ENCODE results near the gene XPO6. TPM values are rescaled to one million over a fixed set of nuclear protein-coding genes. Genes with fewer than 3 reads are reported as not detected.

The XPO6 gene
- total and polyA plus RNA-seq, 8 donors: 75.7 to 155 (median 80.1) TPM

GRCh38 chr16:28172336-28172735 lies 39.4 kb downstream of the XPO6 start:
- peak overlapping the region in 1 of 2 donors; percentile 15 for H3K27ac ChIP-seq
- no peak for DNase-seq
- H3K27me3 ChIP-seq: no peaks in the 10 kb centered on the region
- peaks cover 4 to 82% of the 10 kb centered on the region in 2 donors for H3K36me3 ChIP-seq
- TF ChIP-seq, protein P1, sequence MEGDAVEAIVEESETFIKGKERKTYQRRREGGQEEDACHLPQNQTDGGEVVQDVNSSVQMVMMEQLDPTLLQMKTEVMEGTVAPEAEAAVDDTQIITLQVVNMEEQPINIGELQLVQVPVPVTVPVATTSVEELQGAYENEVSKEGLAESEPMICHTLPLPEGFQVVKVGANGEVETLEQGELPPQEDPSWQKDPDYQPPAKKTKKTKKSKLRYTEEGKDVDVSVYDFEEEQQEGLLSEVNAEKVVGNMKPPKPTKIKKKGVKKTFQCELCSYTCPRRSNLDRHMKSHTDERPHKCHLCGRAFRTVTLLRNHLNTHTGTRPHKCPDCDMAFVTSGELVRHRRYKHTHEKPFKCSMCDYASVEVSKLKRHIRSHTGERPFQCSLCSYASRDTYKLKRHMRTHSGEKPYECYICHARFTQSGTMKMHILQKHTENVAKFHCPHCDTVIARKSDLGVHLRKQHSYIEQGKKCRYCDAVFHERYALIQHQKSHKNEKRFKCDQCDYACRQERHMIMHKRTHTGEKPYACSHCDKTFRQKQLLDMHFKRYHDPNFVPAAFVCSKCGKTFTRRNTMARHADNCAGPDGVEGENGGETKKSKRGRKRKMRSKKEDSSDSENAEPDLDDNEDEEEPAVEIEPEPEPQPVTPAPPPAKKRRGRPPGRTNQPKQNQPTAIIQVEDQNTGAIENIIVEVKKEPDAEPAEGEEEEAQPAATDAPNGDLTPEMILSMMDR (IDR thresholded peaks at IDR 0.05): no peak
- peaks cover 0 to 15% of the 10 kb centered on the region in 2 donors for H3K4me1 ChIP-seq
- no peak overlapping the region for H3K4me3 ChIP-seq
- intact Hi-C loops (cut with DNase I): no loop called here
- peak; percentile 19 for ATAC-seq
- H3K9me3 ChIP-seq: no peaks in the 10 kb centered on the region

- intact Hi-C loops (cut with DNase I): no loop called here
- H3K4me1 ChIP-seq: peaks cover 0 to 20% of the 10 kb centered on the region in 2 donors
- no peak for ATAC-seq
- peaks cover 4 to 82% of the 10 kb centered on the region in 2 donors for H3K36me3 ChIP-seq
- no peak for DNase-seq
- H3K27me3 ChIP-seq: no peaks in the 10 kb centered on the region
- peak overlapping the region in 1 of 2 donors; percentile 15 for H3K27ac ChIP-seq
- TF ChIP-seq, protein P1 (IDR thresholded peaks at IDR 0.05): no peak
- H3K9me3 ChIP-seq: no peaks in the 10 kb centered on the region
- H3K4me3 ChIP-seq: no peak overlapping the region
Measured at GRCh38 chr16:28171816-28172215, 39.9 kb downstream of the XPO6 start.

DNA sequence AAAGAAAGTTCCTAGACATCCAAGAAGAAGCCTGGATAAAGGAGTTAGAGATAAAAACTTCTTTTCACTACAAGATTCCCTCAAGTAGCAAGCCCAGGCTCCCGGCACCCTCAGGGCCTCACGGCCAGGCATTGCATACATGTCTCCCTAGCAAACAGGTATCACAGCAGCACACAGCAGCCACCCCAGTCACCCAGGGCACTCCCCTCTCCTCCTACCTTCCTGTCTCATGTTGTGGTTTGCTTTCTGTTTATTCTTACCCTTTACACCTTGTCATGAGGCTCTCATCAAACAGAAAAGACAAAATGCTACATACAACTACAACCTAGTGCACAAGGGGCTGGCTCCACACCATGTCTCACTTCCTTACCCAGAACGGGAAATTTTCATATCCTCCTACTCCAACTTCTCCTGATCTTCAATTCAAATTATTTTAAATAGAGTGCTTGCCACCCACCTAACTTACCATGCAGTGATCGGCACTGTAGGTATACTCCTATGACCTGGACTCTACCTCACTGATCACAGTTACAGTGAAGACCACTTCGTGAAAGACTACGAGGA lies 42.7 kb downstream of the XPO6 start:
- Histone ChIP-seq H3K9me3 (no peaks in the 10 kb centered on the region), H3K4me1 (peaks cover 0 to 34% of the 10 kb centered on the region in 2 donors), H3K27me3 (no peaks in the 10 kb centered on the region), H3K4me3 (no peak overlapping the region), H3K27ac (no peak overlapping the region), H3K36me3 (peaks cover 4 to 75% of the 10 kb centered on the region in 2 donors)
- ATAC-seq (no peak), DNase-seq (no peak)
- intact Hi-C loops (cut with DNase I): no loop called here
- TF ChIP-seq, protein P1 (IDR thresholded peaks at IDR 0.05): no peak

DNA sequence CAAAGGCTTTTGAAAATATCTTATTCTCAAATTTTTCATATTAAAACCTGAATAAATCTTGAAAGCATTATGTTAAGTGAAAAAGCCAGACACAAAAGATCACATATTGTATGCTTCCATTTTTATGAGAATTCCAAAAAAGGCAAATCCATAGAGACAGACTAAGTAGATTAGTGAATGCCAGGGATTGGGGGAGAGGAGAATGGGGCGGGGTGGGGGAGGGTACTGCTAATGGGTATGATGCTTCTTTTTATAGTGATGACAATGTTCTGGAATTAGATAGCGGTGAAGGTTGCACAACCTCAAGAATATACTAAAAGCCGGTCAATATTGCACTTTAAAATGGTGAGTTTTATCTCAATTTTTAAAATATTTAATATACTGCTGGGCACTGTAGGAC lies 44.0 kb downstream of the XPO6 start:
- Histone ChIP-seq H3K4me1 (peaks cover 0 to 48% of the 10 kb centered on the region in 2 donors), H3K36me3 (peaks cover 4 to 65% of the 10 kb centered on the region in 2 donors), H3K4me3 (no peak overlapping the region), H3K27me3 (no peaks in the 10 kb centered on the region), H3K27ac (peak overlapping the region in 1 of 2 donors; percentile 92), H3K9me3 (no peaks in the 10 kb centered on the region)
- ATAC-seq (no peak), DNase-seq (no peak)
- intact Hi-C loops (cut with DNase I): no loop called here
- TF ChIP-seq, protein P1 (IDR thresholded peaks at IDR 0.05): no peak

- intact Hi-C loops (cut with DNase I): no loop called here
- Histone ChIP-seq H3K9me3 (no peaks in the 10 kb centered on the region), H3K4me1 (peaks cover 0 to 53% of the 10 kb centered on the region in 2 donors), H3K27ac (peak overlapping the region in 1 of 2 donors; percentile 92), H3K4me3 (no peak overlapping the region), H3K27me3 (no peaks in the 10 kb centered on the region), H3K36me3 (peaks cover 4 to 60% of the 10 kb centered on the region in 2 donors)
- TF ChIP-seq, protein P1 (IDR thresholded peaks at IDR 0.05): no peak
- ATAC-seq: no peak
- DNase-seq: no peak
Measured at GRCh38 chr16:28167221-28167620, 44.5 kb downstream of the XPO6 start.
